HCT116 (cell line): ENCODE results near the gene LCNL1. TPM values are rescaled to one million over a fixed set of nuclear protein-coding genes. Genes with fewer than 3 reads are reported as not detected.
"Not testable (repeated sequence)": the region's sequence is repeated elsewhere in the genome, so short reads cannot be mapped to it uniquely, and the experiment has no call there.

Experiments used
- ATAC-seq: fragments of 200-7000 bp; cut with Tn5 transposase; 2 replicates; pipeline ENCODE4 v1.9.1; 2020; ENCODE audit warnings: mild to moderate bottlenecking, moderate library complexity
- BruUV-seq: library from RNA; stranded (reverse); fragments of 400-500 nt; replicated peaks from 2 replicates; lab custom pipeline; 2021; lab: Mats Ljungman, UMichigan
- CTCF ChIA-PET: fragments of 300-600 bp; sonication (Branson Sonifier 250); formaldehyde crosslinking; loops from one replicate; lab custom pipeline; 2021; ENCODE audit warnings: antibody characterized with exemption; lab: Charles Lee
- POLR2A ChIA-PET: fragments of 300-600, 350-600 bp; sonication (Branson Sonifier 250); formaldehyde crosslinking; loops from one replicate; lab custom pipeline; 2021; ENCODE audit warnings: antibody characterized with exemption; lab: Charles Lee
- RAD21 ChIA-PET, 2 experiments: fragments of 300-600 bp; sonication (Branson Sonifier 250); formaldehyde crosslinking; loops; one replicate each; lab custom pipeline; 2023; ENCODE audit warnings: low total read pairs in 2 of 2; ENCODE audit not compliant: uncharacterized antibody in 2 of 2, unreplicated experiment in 2 of 2, low non-redundant PET in 1 of 2; lab: Charles Lee
- DNase-seq: peaks from one replicate; pipeline ENCODE4 v3.0.0-alpha.2; 2010; ENCODE audit warnings: low read depth, low spot score
- H2AFZ ChIP-seq: fragments of 200-600 bp; shearing (Covaris generic), sonication (generic); 2 replicates; pipeline ENCODE4 v1.6.1; 2017; ENCODE audit warnings: low read depth, mixed run types, mixed read lengths, antibody characterized with exemption, low read length; ENCODE audit not compliant: poor library complexity, severe bottlenecking
- H3K27ac ChIP-seq: 2 replicates; pipeline ENCODE4 v1.5.1; 2012; ENCODE audit warnings: low read depth, low read length
- H3K27me3 ChIP-seq: fragments of 200-600 bp; sonication (generic); 2 replicates; pipeline ENCODE4 v1.6.1; 2016; ENCODE audit warnings: mixed run types, low read length, mixed read lengths; ENCODE audit not compliant: insufficient read depth
- H3K36me3 ChIP-seq, 2 experiments: fragments of 200-500 bp in 1 of 2; fragments of 200-600 bp in 1 of 2; sonication (Bioruptor generic) in 1 of 2; sonication (generic) in 1 of 2; 2 replicates each; pipeline versions ENCODE4 v1.5.1 to v1.6.1; 2014 to 2016; ENCODE audit warnings: low read length in 2 of 2, inconsistent platforms in 1 of 2, mixed read lengths in 1 of 2, mixed run types in 1 of 2; ENCODE audit not compliant: insufficient read depth in 2 of 2, control insufficient read depth in 1 of 2
- H3K4me1 ChIP-seq, 2 experiments: fragments of 200-600 bp in 1 of 2; sonication (generic) in 1 of 2; 2 replicates each; pipeline versions ENCODE4 v1.5.1 to v1.6.1; 2012 to 2017; ENCODE audit warnings: low read length in 2 of 2, inconsistent platforms in 1 of 2, mild to moderate bottlenecking in 1 of 2, mixed read lengths in 1 of 2, mixed run types in 1 of 2, moderate library complexity in 1 of 2; ENCODE audit not compliant: insufficient read depth in 2 of 2, control insufficient read depth in 1 of 2
- H3K4me2 ChIP-seq: fragments of 200-600 bp; sonication (generic); 2 replicates; pipeline ENCODE4 v1.6.1; 2017; ENCODE audit warnings: mixed run types, low read length, mixed read lengths
- H3K4me3 ChIP-seq, 2 experiments: fragments of 200-600 bp in 1 of 2; sonication (generic) in 1 of 2; replicated peaks in 1 of 2; 2 replicates each; pipeline ENCODE4 v1.5.1; 2011 to 2016; ENCODE audit warnings: low read length in 2 of 2, control low read depth in 1 of 2, low read depth in 1 of 2, mild to moderate bottlenecking in 1 of 2, mixed read lengths in 1 of 2, mixed run types in 1 of 2
- H3K79me2 ChIP-seq: fragments of 200-600 bp; sonication (generic); 2 replicates; pipeline ENCODE4 v1.6.1; 2017; ENCODE audit warnings: mild to moderate bottlenecking, mixed run types, low read length, moderate library complexity, mixed read lengths; ENCODE audit not compliant: insufficient read depth
- H3K9ac ChIP-seq: fragments of 200-600 bp; sonication (generic); 2 replicates; pipeline ENCODE4 v1.6.1; 2016; ENCODE audit warnings: low read length, mixed read lengths
- H3K9me2 ChIP-seq: fragments of 200-600 bp; sonication (generic), shearing (Covaris generic); 2 replicates; pipeline ENCODE4 v1.6.1; 2017; ENCODE audit warnings: mixed run types, mild to moderate bottlenecking, moderate library complexity; ENCODE audit not compliant: insufficient read depth
- H3K9me3 ChIP-seq, 2 experiments: fragments of 200-500 bp in 1 of 2; fragments of 200-600 bp in 1 of 2; sonication (Bioruptor generic) in 1 of 2; sonication (generic) in 1 of 2; 2 replicates each; pipeline ENCODE4 v1.6.1; 2014 to 2017; ENCODE audit warnings: low read length in 2 of 2, mixed read lengths in 2 of 2, inconsistent platforms in 1 of 2, low read depth in 1 of 2, mild to moderate bottlenecking in 1 of 2, mixed run types in 1 of 2, moderate library complexity in 1 of 2; ENCODE audit not compliant: control insufficient read depth in 1 of 2, insufficient read depth in 1 of 2
- H4K20me1 ChIP-seq: fragments of 200-600 bp; sonication (generic), shearing (Covaris generic); 2 replicates; pipeline ENCODE4 v1.6.1; 2017; ENCODE audit warnings: mixed run types, mild to moderate bottlenecking, moderate library complexity; ENCODE audit not compliant: insufficient read depth
- ATF3 ChIP-seq: IDR thresholded peaks from 2 replicates; pipeline ENCODE4 v1.6.1; 2012
- CEBPB ChIP-seq: IDR thresholded peaks from 2 replicates; pipeline ENCODE4 v1.6.1; 2012; ENCODE audit warnings: low read depth
- CTCF ChIP-seq, 3 experiments: fragments of 200-600 bp in 1 of 3; sonication (generic) in 1 of 3; IDR thresholded peaks in 2 of 3; conservative IDR thresholded peaks in 1 of 3; 2 replicates each; pipeline ENCODE4 v1.5.1; 2012 to 2017; ENCODE audit warnings: low read depth in 2 of 3, low read length in 2 of 3, antibody characterized with exemption in 1 of 3, borderline replicate concordance in 1 of 3, control low read depth in 1 of 3, mild to moderate bottlenecking in 1 of 3, mixed read lengths in 1 of 3, mixed run types in 1 of 3, moderate library complexity in 1 of 3; ENCODE audit not compliant: insufficient read depth in 1 of 3
- EGR1 ChIP-seq: IDR thresholded peaks from 2 replicates; pipeline ENCODE4 v1.6.1; 2012; ENCODE audit warnings: low read depth
- ELF1 ChIP-seq: IDR thresholded peaks from 2 replicates; pipeline ENCODE4 v1.6.1; 2012; ENCODE audit warnings: low read depth, borderline replicate concordance
- EZH2phosphoT487 ChIP-seq: fragments of 200-600 bp; IDR thresholded peaks from 2 replicates; pipeline ENCODE4 v1.6.1; 2018; ENCODE audit warnings: antibody characterized with exemption, borderline replicate concordance
- RAD21 ChIP-seq: IDR thresholded peaks from 2 replicates; pipeline ENCODE4 v1.6.1; 2012; ENCODE audit warnings: low read depth, mild to moderate bottlenecking
- SRF ChIP-seq: IDR thresholded peaks from 2 replicates; pipeline ENCODE4 v1.6.1; 2012; ENCODE audit warnings: low read depth
- ZBTB33 ChIP-seq: IDR thresholded peaks from 2 replicates; pipeline ENCODE4 v1.6.1; 2011; ENCODE audit warnings: mild to moderate bottlenecking, low read length, moderate library complexity; ENCODE audit not compliant: insufficient replicate concordance; ENCODE audit errors: extremely low read depth
- ZFX ChIP-seq: fragments of 450-650 bp; IDR thresholded peaks from 2 replicates; pipeline ENCODE4 v1.6.1; 2017
- ZNF274 ChIP-seq: fragments of 200-500 bp; sonication (Bioruptor generic); IDR thresholded peaks from 2 replicates; pipeline ENCODE4 v1.6.1; 2014; ENCODE audit warnings: mild to moderate bottlenecking, low read depth, low read length, inconsistent platforms
- intact Hi-C: fragments of 100-400 bp; cut with micrococcal nuclease; formaldehyde crosslinking; loops from 2 replicates; pipeline ENCODE4 v1.10.0; 2022
- total RNA-seq: library from RNA; stranded (reverse); gene quantifications from one replicate; pipeline ENCODE4 v1.2.1, GENCODE V29; 2021; ENCODE audit not compliant: unreplicated experiment

Gene LCNL1
- total RNA-seq, 1 experiment from 2014 or later, result 0.44 TPM

- H3K9ac ChIP-seq, intact Hi-C loops, ATAC-seq, H4K20me1 ChIP-seq, H3K27me3 ChIP-seq, H3K4me2 ChIP-seq, H3K9me2 ChIP-seq, POLR2A ChIA-PET, H3K36me3 ChIP-seq, BruUV-seq, H3K4me3 ChIP-seq, H3K79me2 ChIP-seq, H3K9me3 ChIP-seq, H2AFZ ChIP-seq, RAD21 ChIA-PET, DNase-seq, H3K27ac ChIP-seq: not testable (repeated sequence)
- CTCF ChIA-PET, result interaction anchor here (1.2 kb wide), 1 partner anchor 31 kb away, joined by 3 read pairs; no protein-coding TSS in a partner anchor
- peaks cover 7 to 24% of the 10 kb centered on the region in 2 experiments for H3K4me1 ChIP-seq
- TF ChIP-seq CTCF (IDR thresholded peaks at IDR 0.05 in 2 of 3, conservative IDR thresholded peaks at IDR 0.05 in 1 of 3; ENCODE audit: borderline replicate concordance in 1 of 3, insufficient read depth in 1 of 3, low read depth in 2 of 3, low read length in 2 of 3), result peak in 2 of 3 experiments; percentile 26 to 47; a peak in 3 of 6 replicates
Measured at GRCh38 chr9:137004285-137004684, 21.5 kb downstream of the LCNL1 start.

- ChIA-PET CTCF (no interaction called here), POLR2A (no interaction called here), RAD21 (no interaction called here)
- Histone ChIP-seq H3K9me2 (no peaks in the 10 kb centered on the region), H3K4me3 (no peak overlapping the region), H3K4me1 (peaks cover 5 to 8% of the 10 kb centered on the region in 2 experiments), H3K9ac (no peak overlapping the region), H3K27ac (no peak overlapping the region), H3K27me3 (no peaks in the 10 kb centered on the region), H2AFZ (no peak overlapping the region), H3K79me2 (no peaks in the 10 kb centered on the region), H3K36me3 (peaks cover 0 to 5% of the 10 kb centered on the region in 2 experiments; a peak in 1 of 4 replicates), H3K4me2 (no peak overlapping the region), H4K20me1 (no peaks in the 10 kb centered on the region), H3K9me3 (peaks cover 0 to 4% of the 10 kb centered on the region in 2 experiments; a peak in 1 of 4 replicates)
- 0 out of 2 replicates have a peak, but pooled peaks have one; percentile 12 for ATAC-seq
- no TSS peak for BruUV-seq
- no peak for DNase-seq
- intact Hi-C loops, result no loop called here
- TF ChIP-seq CEBPB (no peak), ZNF274 (no peak), ZFX (no peak), ELF1 (no peak), ZBTB33 (no peak), RAD21 (no peak), ATF3 (no peak), EGR1 (no peak), EZH2phosphoT487 (no peak), SRF (no peak)
Measured at GRCh38 chr9:137006116-137007003, 23.6 kb downstream of the LCNL1 start.
